Activated effector memory CD4-positive, alpha-beta T cell treated with anti-CD3 and anti-CD28 coated beads, Interleukin-2, amount 50 U/mL, for 16 hours (primary cell): ENCODE results near the gene RASL12.
A peak's percentile ranks its signal among the peaks of the same experiment; 100 is the strongest.
"Not testable (repeated sequence)": the region's sequence is repeated elsewhere in the genome, so short reads cannot be mapped to it uniquely, and the experiment has no call there.

ENCODE experiments used
- DNase-seq: peaks from one replicate; pipeline ENCODE4 v3.0.0-alpha.2; 2020

Gene RASL12, protein sequence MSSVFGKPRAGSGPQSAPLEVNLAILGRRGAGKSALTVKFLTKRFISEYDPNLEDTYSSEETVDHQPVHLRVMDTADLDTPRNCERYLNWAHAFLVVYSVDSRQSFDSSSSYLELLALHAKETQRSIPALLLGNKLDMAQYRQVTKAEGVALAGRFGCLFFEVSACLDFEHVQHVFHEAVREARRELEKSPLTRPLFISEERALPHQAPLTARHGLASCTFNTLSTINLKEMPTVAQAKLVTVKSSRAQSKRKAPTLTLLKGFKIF

GRCh38 chr15:65067645-65068402 lies at the start of gene RASL12:
Gene RASL12 (minus strand): TSS chr15:65067991. CDS start chr15:65067835, 156 bp downstream.
- no peak for DNase-seq

GRCh38 chr15:65115542-65115941 lies 47.8 kb upstream of the RASL12 start:
- DNase-seq: no peak

GRCh38 chr15:65115086-65115485 lies 47.3 kb upstream of the RASL12 start, which contains the start of gene UBAP1L:
Gene UBAP1L (minus strand): TSS chr15:65115200. CDS start chr15:65106215, 8,985 bp downstream.
- no peak for DNase-seq

GRCh38 chr15:65110676-65111292 lies 43.0 kb upstream of the RASL12 start:
- DNase-seq: no peak

GRCh38 chr15:65106011-65106590 lies 38.3 kb upstream of the RASL12 start:
- no peak for DNase-seq

- DNase-seq: no peak
These were observed 37.2 kb upstream of the RASL12 start for GRCh38 chr15:65105038-65105437.

DNA sequence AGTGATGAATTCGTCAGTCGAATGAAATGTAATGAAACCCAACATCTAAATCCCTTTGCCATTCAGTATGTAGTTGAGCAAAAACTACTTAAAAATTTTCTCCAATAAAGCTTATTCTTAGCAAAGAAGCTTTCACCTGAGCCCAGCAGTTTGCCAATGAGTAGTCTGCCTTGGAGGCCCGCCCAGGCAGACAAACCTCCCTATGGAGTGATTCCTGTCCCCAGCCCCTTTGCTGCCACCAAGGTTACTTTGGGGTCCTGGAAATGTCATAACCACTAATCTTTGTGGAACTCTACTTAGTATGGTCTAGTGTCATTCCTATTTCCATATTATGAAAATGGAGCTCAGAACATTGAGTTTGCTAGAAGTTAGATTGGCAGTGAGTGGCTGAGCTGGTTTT lies 35.1 kb upstream of the RASL12 start:
- no peak for DNase-seq

DNA sequence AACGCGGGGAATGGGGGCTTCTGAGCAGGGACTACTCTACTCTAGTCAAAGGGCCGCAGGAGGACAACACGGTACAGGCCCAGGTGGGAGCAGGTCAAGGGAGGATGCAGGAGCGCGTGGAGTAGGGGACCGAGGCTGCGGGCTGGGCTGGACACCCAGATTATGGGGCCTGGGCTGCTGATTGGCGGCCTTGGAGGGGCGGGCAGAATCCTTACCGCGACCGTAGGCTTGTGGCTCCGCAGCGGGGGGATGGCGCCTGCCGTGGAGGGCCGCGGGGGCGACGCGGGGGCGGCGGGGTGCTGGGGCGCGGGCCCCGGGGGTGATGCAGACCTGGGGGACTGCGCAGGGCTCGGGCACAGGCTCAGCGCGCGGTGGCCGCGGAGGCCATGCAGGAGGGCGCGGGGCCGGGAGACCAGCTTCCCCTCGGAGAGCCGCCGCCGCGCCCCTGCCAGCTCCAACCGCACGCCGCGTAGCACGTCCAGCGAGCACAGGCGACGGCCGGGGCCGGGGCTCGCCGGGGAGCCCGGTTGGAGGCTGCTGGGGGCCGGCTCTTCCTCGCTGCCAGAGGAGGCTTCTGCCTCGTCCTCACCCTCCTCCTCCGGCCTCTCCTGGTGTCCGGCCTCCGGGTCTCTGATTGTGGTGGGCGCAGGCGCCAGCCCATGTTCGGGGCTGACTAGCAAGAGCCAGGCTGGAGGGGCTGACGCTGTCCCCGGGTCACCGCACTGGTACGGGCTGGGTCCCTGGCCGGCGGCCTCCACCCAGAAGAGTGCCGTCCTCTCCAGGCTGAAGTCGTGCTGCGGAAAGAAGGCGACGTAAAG lies 34.3 kb upstream of the RASL12 start:
- DNase-seq: no peak

DNA sequence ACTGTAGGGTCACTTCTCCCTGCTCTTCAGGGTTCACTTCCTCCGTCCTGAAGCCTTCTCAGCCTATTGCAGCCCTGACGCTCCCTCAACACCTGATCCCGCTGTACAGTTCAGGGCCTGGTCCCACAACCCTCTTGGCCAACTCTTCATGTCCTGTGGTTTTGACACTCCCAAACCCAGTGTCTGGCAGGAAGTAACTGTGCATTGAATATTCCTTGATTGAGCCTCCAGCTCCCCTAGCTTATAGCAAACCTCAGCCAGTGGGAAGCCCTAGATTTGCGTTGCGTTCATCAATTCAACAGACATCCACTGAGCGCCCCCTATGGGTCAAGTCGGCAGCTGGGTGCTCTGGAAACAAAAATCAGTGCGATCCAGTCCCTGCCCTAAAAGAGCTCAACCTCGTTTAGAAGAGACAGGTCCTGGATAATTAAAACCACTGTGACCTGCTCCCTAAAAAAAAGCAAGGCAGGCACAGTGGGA lies 33.7 kb upstream of the RASL12 start:
- DNase-seq: peak; percentile 78

GRCh38 chr15:65100442-65100841 lies 32.7 kb upstream of the RASL12 start:
- peak; percentile 39 for DNase-seq

- DNase-seq: peak; percentile 36
These were observed 32.0 kb upstream of the RASL12 start for GRCh38 chr15:65099801-65100200.

- peak; percentile 41 for DNase-seq
These were observed 31.5 kb upstream of the RASL12 start for GRCh38 chr15:65099336-65099735.

DNA sequence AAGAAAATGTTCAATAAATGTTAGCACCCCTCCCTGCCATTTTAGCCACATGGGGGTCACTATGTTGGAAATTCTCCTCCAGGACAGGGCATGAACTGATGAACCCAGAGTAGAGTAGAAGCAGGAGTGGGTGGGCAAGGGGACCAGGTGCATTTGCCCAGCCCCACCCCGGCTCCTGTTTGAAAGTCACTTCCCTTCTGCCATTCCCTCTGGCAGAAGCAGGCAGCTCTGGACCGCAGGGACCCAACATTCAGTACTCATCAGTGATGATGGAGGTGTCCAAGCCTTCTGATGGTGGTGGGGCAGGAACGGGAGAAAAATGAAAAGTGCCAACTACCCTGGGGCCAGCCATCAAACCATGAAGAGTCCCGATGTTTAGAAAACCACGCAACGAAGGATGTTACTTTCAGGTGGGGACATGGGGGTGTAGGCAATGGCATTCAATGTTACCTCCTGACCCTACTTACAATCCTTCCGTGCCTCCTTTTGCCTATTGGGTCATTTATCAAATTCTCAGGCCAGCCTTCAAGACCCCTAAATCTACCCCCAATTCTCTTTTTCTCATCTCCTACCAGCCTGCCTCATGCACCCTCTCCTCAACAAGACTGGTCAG lies 30.0 kb upstream of the RASL12 start:
- DNase-seq: peak; percentile 12

DNA sequence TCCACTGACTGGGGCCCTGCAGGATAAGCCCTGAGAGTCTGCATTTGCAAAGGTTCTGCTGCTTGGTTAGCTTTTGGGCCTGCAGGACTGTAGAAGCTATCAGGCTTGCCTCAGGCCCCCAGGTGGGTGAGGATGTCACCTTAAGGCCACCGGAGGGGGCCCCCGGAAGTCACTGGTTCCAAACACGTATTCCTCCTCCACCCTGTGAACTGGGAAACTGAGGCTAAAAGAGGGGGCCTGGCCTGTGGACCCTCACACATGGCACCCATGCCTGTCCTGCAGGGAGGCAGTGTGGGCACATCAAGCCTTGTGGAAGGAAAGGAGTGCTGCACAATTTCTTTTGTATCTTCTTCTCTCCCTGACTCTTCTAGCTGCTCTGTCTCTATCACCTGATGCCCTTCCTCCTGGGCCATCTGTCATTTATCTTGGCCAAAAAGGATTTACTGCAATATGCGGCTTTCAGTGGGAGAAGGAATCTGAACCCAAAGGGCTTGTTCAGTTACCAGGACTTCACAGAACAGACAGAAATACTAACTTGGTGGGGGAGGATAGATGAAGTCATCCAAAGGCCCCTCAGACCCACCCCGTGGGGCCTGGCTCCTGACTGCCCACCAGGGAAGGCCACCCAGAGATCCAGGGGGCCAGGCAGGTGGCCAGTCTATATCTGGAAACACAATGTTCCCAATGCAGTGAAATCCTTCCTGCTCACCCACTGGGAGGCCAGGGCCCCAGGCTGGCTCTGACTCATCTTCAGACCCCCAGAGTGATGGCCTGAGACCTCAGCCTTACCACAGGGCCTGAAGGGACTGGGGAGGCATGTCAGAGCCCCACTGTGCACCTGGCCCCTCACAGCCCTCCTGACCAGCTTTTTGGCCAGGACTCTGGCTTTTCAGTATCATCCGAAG lies 28.9 kb upstream of the RASL12 start:
- DNase-seq: peak; percentile 54

- DNase-seq: no peak
These were observed 27.9 kb upstream of the RASL12 start for GRCh38 chr15:65095747-65096104.

- DNase-seq: peak; percentile 24
These were observed 27.4 kb upstream of the RASL12 start for GRCh38 chr15:65095011-65095746.

DNA sequence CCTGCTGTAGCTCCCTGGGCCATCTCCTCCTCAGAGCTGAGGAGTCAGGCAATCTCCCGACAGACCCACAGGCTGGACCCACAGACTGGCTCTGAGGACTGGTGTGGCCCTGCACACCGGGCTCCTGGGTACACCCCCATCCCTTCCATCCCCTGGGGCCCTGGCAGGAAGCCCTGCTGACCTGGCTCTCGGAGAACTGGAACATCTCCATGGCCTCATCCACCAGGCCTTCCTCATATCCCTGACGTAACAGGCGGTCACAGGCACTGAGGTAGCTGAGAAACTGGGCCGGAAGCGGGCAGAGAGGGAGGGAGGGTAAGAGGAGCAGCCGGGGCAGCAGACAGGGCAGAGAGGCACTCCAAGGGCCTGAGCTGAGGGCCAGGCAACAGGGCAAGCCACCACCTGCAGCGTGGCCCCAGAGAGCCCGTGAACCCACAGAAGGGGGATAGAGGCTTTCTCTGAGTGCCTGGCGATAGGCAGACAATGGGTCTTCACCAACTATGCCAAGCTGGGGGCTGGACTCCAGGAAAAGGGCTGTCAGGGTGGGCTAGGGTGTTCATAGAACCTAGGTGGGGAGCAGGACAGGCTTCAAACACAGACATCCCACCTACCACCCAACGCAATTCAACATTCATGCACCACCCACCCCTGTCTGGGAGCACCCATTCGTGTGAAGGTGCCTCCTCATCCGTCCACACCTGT lies 26.7 kb upstream of the RASL12 start:
- peak; percentile 45 for DNase-seq

DNA sequence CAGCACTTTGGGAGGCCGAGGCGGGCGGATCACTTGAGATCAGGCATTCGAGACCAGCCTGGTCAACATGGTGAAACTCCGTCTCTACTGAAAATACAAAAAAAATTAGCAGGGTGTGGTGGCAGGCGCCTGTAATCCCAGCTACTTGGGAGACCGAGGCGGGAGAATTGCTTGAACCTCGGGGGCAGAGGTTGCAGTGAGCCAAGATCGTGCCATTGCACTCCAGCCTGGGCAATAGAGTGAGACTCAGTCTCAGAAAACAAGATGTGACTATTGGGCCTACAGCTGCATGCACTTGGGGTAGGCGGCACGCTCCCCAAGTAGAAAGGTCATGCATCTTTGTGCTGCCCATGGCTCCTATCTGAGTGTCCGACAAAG lies 26.0 kb upstream of the RASL12 start:
- DNase-seq: not testable (repeated sequence)
